PFSK-1 (cell line): ENCODE results near the gene SP8.

Experiments
- FOXP2 ChIP-seq: optimal IDR thresholded peaks from 2 replicates; pipeline ENCODE3; 2011; ENCODE audit warnings: borderline replicate concordance, control low read depth, inconsistent platforms; ENCODE audit not compliant: insufficient read depth; ENCODE audit errors: extremely low read length, extremely low read depth
- POLR2AphosphoS5 ChIP-seq: IDR thresholded peaks from 2 replicates; pipeline ENCODE4 v1.6.1; 2012; ENCODE audit warnings: low read depth, mild to moderate bottlenecking, control low read depth, low read length, moderate library complexity
- SIN3A ChIP-seq: IDR thresholded peaks from 2 replicates; pipeline ENCODE4 v1.6.1; 2012; ENCODE audit warnings: mild to moderate bottlenecking, low read length, moderate library complexity, borderline replicate concordance; ENCODE audit not compliant: insufficient read depth
- TAF1 ChIP-seq: IDR thresholded peaks from 2 replicates; pipeline ENCODE4 v1.6.1; 2012; ENCODE audit warnings: low read length, control low read depth, borderline replicate concordance; ENCODE audit not compliant: insufficient read depth
- TF ChIP-seq, protein P1 (sequence below), 2 experiments: IDR thresholded peaks; 2 replicates each; pipeline versions ENCODE4 v1.6.1 to v1.8.0; 2011 to 2012; ENCODE audit warnings: low read depth in 2 of 2, low read length in 2 of 2, control low read depth in 1 of 2, inconsistent platforms in 1 of 2, mild to moderate bottlenecking in 1 of 2, moderate library complexity in 1 of 2; ENCODE audit not compliant: insufficient read depth in 1 of 2

Gene SP8

DNA sequence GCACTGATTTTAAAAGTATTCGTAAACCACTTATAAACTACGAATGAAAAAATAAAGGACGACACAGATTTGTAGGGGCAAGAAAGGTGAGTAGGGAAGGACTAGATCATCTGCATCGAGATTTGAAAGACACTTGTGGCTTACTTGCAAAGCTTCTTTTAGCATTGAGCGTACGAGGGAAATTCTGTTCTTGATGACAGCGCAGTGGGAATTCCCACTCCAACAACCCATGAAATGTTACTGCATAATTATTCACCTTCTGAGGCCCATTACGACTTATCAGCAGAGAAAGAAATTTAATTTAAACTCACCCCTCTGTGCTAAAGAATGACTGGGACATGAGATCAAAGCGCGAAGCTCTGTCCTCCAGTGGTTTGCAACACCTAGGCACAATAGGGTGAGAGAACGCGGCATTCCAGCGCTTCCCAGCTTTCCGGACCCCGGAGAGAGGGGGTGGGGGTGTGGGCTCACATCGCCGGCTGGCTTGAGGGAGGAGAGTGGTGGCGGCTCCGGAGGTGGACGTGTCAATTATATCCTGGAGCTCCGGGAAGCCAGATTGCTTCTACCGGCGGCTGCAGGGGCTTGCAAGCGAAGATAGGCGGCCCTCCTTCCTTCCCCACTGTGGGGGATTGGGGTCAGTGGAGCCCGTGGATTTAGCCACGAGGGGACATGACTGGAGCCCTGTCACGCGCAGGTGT is 10.3 kb downstream of the SP8 start:
- TF ChIP-seq, protein P1, sequence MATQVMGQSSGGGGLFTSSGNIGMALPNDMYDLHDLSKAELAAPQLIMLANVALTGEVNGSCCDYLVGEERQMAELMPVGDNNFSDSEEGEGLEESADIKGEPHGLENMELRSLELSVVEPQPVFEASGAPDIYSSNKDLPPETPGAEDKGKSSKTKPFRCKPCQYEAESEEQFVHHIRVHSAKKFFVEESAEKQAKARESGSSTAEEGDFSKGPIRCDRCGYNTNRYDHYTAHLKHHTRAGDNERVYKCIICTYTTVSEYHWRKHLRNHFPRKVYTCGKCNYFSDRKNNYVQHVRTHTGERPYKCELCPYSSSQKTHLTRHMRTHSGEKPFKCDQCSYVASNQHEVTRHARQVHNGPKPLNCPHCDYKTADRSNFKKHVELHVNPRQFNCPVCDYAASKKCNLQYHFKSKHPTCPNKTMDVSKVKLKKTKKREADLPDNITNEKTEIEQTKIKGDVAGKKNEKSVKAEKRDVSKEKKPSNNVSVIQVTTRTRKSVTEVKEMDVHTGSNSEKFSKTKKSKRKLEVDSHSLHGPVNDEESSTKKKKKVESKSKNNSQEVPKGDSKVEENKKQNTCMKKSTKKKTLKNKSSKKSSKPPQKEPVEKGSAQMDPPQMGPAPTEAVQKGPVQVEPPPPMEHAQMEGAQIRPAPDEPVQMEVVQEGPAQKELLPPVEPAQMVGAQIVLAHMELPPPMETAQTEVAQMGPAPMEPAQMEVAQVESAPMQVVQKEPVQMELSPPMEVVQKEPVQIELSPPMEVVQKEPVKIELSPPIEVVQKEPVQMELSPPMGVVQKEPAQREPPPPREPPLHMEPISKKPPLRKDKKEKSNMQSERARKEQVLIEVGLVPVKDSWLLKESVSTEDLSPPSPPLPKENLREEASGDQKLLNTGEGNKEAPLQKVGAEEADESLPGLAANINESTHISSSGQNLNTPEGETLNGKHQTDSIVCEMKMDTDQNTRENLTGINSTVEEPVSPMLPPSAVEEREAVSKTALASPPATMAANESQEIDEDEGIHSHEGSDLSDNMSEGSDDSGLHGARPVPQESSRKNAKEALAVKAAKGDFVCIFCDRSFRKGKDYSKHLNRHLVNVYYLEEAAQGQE (IDR thresholded peaks at IDR 0.05; ENCODE audit: insufficient read depth in 1 of 2, low read depth in 2 of 2, low read length in 2 of 2) = no peak
- no peak for TF ChIP-seq POLR2AphosphoS5
- TF ChIP-seq TAF1 = no peak
- TF ChIP-seq FOXP2 = no peak
- TF ChIP-seq SIN3A = no peak

DNA sequence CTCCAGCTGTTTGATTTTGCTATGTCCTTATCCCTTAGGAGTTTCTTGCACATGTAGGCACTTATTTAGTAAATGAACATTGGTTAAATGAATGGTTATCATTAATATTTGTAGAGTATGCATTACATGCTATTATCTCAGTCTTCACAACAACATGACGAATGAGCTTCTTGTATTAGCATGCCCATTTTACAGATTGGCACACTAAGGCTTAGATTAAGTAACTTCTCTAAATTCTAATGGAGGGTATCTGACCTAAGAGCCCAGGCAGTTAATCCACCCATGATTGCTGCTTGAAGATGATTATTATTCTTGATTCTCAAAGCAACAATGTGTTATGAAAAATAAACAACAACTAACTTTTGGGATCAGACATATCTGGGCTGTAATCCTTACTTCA is 32.7 kb downstream of the SP8 start:
- TF ChIP-seq SIN3A (no peak), POLR2AphosphoS5 (no peak), TAF1 (no peak), FOXP2 (no peak)
- TF ChIP-seq, protein P1 (IDR thresholded peaks at IDR 0.05; ENCODE audit: insufficient read depth in 1 of 2, low read depth in 2 of 2, low read length in 2 of 2) = no peak

DNA sequence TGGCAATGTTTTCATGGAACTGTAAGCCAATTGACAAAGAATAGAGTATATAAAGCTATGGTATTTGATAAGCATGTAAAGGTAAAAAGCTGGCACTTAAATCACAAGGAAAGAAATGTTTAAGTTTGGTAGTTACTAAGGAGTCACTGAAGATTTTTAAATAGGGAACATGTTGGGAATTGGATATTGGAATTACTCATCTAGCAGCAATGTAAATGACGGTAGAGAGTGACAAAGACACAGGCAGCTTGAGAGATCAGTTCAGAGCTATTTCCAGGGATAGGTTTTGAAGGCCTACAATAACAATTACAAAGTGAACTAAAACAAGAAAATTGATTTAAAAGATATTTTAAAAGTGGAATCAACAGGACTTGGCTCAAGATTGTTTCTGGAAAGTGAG is 36.8 kb downstream of the SP8 start:
- TF ChIP-seq TAF1 = no peak

DNA sequence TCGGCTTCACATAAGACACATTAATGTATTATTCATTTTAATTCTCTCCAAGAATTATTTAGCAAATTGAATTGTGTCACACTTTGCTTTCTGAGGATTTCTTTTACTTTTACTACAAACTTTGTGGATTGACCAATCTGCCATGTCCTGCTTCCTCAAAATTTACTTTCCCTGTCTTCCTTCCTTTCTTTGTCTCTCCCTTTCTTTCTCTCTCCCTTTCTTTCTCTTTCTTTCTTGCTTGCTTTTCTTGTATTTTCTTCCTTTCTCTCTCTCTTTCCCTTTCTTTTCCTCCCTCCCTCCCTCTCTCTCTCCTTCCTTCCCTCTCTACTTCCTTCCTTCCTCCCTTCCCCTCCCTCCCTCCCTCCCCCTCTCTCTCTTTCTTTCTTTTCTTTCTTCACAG is 37.8 kb downstream of the SP8 start:
- TF ChIP-seq, protein P1 (IDR thresholded peaks at IDR 0.05; ENCODE audit: insufficient read depth in 1 of 2, low read depth in 2 of 2, low read length in 2 of 2) = no peak
- TF ChIP-seq TAF1 (no peak), POLR2AphosphoS5 (no peak), SIN3A (no peak), FOXP2 (no peak)

DNA sequence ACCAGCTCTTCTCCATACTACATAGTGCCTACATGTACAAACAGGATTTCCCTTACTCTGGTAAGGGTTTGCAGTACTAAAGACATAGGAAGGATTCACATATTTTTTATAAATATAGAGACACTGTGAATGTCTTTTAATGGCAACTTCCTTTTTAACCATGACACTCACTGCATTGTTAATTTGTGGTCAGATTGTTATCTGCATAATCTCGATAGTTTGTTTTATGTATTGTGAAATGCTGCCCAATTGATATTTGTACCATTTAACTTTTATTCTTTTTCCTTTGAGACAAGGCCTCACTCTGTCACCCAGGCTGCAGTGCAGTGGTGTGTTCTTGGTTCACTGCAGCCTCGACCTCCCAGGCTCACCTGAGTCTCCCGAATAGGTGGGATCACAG is 39.7 kb downstream of the SP8 start:
- no peak for TF ChIP-seq TAF1

DNA sequence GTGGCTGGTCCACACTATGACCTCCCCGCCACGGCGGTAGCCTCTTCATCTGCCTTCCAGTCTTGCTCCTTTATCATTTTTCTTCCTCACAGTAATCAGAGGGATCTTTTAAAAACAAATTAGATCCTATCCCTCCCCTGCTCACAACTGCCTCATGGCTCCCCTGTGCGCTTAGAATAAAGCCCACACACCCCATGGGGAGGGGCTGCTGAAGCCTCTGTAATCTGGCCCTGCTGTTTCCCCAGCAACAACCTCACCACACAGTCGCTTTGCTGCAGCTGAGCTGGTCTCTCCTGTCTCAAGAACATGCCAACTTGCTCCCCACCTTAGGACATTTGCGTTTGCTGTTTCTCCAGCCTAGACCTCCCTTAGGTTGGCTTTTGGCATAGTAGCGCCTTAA is 41.0 kb downstream of the SP8 start:
- TF ChIP-seq POLR2AphosphoS5 (no peak), SIN3A (no peak), TAF1 (no peak), FOXP2 (no peak)
- TF ChIP-seq, protein P1 (IDR thresholded peaks at IDR 0.05; ENCODE audit: insufficient read depth in 1 of 2, low read depth in 2 of 2, low read length in 2 of 2) = no peak
